ENCODE data around the gene SPATS2L.

The SPATS2L gene

DNA sequence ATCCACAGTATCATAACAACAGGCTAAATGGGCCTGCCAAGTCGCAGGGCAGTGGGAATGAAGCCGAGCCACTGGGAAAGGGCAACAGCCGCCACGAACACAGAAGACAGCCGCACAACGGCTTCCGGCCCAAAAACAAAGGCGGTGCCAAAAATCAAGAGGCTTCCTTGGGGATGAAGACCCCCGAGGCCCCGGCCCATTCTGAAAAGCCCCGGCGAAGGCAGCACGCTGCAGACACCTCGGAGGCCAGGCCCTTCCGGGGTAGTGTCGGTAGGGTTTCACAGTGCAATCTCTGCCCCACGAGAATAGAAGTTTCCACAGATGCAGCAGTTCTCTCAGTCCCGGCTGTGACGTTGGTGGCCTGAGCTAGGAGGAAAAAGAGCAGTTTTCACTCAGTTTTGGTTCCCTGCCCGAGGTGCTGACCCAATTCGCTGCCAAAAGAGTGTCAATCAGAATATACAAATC, 171.2 kb downstream of the SPATS2L start:
- no peak for DNase-seq (ENCODE audit: low read depth)
- no peak overlapping the region for H3K4me3 ChIP-seq (ENCODE audit: low read length)
- TF ChIP-seq, protein P1, sequence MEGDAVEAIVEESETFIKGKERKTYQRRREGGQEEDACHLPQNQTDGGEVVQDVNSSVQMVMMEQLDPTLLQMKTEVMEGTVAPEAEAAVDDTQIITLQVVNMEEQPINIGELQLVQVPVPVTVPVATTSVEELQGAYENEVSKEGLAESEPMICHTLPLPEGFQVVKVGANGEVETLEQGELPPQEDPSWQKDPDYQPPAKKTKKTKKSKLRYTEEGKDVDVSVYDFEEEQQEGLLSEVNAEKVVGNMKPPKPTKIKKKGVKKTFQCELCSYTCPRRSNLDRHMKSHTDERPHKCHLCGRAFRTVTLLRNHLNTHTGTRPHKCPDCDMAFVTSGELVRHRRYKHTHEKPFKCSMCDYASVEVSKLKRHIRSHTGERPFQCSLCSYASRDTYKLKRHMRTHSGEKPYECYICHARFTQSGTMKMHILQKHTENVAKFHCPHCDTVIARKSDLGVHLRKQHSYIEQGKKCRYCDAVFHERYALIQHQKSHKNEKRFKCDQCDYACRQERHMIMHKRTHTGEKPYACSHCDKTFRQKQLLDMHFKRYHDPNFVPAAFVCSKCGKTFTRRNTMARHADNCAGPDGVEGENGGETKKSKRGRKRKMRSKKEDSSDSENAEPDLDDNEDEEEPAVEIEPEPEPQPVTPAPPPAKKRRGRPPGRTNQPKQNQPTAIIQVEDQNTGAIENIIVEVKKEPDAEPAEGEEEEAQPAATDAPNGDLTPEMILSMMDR (IDR thresholded peaks at IDR 0.05; ENCODE audit: insufficient read depth, low read depth, low read length, missing control alignments), result no peak

DNA sequence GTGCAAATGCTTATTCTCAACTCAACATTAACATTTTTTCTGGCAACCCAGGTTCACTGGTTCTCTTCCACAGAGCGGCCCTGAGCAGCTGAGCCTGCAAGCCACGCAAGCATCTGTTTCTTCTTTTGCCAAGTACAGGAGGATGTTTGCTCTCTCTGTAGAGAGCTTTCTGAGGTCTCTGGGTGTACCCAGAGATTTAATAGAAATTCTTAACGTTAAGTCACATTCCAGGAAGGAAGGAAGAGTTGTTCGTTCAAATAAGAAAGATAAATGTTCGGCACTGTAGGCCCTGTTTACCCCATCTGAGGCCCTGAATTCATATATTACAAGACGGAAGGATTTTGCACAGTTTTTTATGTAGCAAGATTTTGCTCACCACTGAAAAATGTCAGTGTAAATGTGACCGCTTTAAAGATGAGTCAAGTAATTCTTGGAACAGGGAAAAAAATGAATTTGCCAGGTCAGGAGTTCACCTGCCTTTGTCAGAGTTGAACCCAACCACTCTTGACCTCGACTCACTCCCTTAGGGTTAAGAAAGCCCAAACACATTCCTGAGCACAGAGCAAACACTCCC, 173.3 kb downstream of the SPATS2L start:
- peak; percentile 52 for DNase-seq (ENCODE audit: low read depth)
- H3K4me3 ChIP-seq (ENCODE audit: low read length), result no peak overlapping the region
- TF ChIP-seq, protein P1 (IDR thresholded peaks at IDR 0.05; ENCODE audit: insufficient read depth, low read depth, low read length, missing control alignments), result no peak

DNA sequence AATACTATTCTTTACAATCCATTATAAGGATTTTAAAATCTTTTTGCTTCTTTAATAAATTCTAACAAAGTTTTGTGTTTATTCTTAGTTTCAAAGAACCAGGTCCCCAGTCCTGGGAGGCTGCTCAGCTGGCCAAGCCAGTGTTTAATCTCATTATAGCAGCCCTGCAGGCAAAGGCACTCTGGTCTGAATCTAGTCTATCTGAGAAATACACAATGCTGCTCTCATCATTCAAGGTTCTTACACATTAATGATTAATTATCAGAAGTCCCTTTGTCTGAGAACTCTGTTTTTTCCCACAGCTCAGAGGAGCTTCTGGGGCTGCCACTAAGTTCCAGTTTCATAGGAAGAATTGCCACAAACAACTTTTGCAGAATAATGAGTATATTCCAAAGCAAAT, 175.7 kb downstream of the SPATS2L start:
- TF ChIP-seq, protein P1 (IDR thresholded peaks at IDR 0.05; ENCODE audit: insufficient read depth, low read depth, low read length, missing control alignments), result no peak
- no peak overlapping the region for H3K4me3 ChIP-seq (ENCODE audit: low read length)
- DNase-seq (ENCODE audit: low read depth), result no peak

DNA sequence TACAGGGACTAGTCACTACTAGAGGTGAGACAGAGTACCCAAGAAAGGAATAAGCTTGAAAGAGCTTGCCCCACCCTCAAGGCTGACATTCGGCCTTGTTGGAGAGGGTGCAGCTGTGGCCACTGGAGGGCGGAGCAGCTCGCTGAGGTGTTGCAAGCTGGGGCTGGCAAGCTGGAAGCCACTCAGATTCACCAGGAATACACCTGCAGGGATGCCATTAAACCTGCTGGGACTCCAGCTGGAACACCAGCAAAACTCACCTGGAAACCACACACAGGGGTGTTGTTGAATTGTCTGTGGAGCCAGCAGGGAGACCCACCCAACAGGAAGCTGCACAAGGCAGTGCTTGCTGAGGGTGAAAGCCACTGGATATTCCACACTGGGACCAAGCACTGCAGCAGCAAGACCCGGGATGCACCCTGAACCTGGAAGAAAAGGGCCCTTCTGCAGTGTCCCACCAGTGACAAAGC, 177.3 kb downstream of the SPATS2L start:
- peak; percentile 86 for DNase-seq (ENCODE audit: low read depth)
- no peak overlapping the region for H3K4me3 ChIP-seq (ENCODE audit: low read length)
- TF ChIP-seq, protein P1 (IDR thresholded peaks at IDR 0.05; ENCODE audit: insufficient read depth, low read depth, low read length, missing control alignments), result peak; percentile 88

DNA sequence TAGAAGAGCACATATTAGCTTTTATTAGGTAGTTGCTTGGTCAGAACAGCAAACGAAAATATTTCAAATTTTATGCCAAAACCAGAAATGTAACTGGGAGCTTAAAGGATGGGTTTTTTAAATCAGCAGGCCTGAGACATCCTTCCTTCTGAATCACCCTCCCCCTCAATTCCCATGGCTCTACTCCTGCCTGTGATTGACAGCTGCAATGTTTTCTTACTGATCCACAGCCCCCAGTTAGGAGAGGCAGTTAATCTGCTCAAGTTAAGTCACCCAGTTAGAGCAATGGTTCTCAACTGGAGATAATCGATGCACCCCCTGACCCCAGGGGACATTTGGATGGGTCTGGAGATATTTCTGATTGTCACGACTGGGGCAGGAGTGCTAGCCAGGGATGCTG, 178.4 kb downstream of the SPATS2L start:
- peak; percentile 25 for DNase-seq (ENCODE audit: low read depth)
- no peak overlapping the region for H3K4me3 ChIP-seq (ENCODE audit: low read length)
- TF ChIP-seq, protein P1 (IDR thresholded peaks at IDR 0.05; ENCODE audit: insufficient read depth, low read depth, low read length, missing control alignments), result no peak

DNA sequence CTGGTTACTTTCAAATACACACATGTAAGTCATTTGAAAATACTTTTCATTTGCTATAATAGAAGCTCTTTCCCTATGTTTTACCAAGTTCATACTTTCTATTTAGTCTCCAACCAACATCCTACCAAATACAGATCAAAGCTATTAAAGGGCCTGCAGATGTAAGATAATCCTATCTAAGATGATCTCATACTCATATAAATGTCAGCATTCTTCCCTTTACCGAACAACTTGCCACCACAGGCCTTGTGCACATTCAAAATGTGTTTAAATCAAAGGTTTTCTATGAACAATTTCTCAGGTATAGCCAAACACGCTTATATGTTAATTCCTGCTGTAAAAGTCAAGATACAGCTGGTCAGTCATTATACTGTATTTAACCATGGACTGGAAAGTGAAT, 180.0 kb downstream of the SPATS2L start:
- TF ChIP-seq, protein P1 (IDR thresholded peaks at IDR 0.05; ENCODE audit: insufficient read depth, low read depth, low read length, missing control alignments), result no peak
- peak; percentile 44 for DNase-seq (ENCODE audit: low read depth)
- no peak overlapping the region for H3K4me3 ChIP-seq (ENCODE audit: low read length)

DNA sequence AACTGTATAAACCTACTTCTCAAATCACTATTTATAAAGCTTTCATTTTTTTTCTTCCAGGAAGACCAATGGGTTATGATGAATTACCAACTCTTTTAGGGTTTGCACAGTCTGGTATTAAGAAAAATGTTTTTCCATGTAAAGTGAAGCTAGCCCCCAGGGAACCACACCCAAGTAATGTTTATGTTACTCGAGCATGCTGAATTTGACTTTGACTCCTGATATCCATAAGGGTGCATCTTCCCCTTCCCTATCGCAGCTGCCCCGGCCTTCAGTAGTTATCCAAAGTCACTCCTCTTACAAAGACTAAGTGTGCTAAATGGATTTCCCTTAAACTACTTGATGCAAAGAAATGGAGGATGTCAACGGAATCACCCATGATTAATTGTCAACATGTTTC, 181.7 kb downstream of the SPATS2L start:
- TF ChIP-seq, protein P1 (IDR thresholded peaks at IDR 0.05; ENCODE audit: insufficient read depth, low read depth, low read length, missing control alignments), result no peak
- H3K4me3 ChIP-seq (ENCODE audit: low read length), result no peak overlapping the region

More for the DNA sequence above, 181.7 kb downstream of the SPATS2L start:
- no peak for DNase-seq (ENCODE audit: low read depth)
